Fibroblast of skin of scalp (primary cell): ENCODE measurements around the gene XPC.

Source experiments
- DNase-seq: peaks from one replicate; pipeline ENCODE4 v3.0.0-alpha.2; 2013

Gene XPC

GRCh38 chr3:14146381-14147065 lies 31.9 kb downstream of the XPC start:
- no peak for DNase-seq

- DNase-seq: no peak
Observed at GRCh38 chr3:14145670-14146380, 32.6 kb downstream of the XPC start.

- DNase-seq: no peak
Observed at GRCh38 chr3:14145236-14145635, 33.2 kb downstream of the XPC start.

GRCh38 chr3:14144423-14145075 lies 33.9 kb downstream of the XPC start:
- peak; percentile 98 for DNase-seq

- peak; percentile 94 for DNase-seq
Observed at GRCh38 chr3:14143271-14144225, 34.9 kb downstream of the XPC start.

- no peak for DNase-seq
Observed at GRCh38 chr3:14142567-14143270, 35.7 kb downstream of the XPC start.

GRCh38 chr3:14141602-14142341 lies 36.6 kb downstream of the XPC start:
- DNase-seq: no peak

GRCh38 chr3:14141144-14141543 lies 37.3 kb downstream of the XPC start:
- no peak for DNase-seq

- DNase-seq: no peak
Observed at GRCh38 chr3:14140668-14141067, 37.7 kb downstream of the XPC start.

GRCh38 chr3:14139771-14140170 lies 38.6 kb downstream of the XPC start:
- DNase-seq: peak; percentile 17

GRCh38 chr3:14138878-14139655 lies 39.3 kb downstream of the XPC start:
- DNase-seq: no peak

GRCh38 chr3:14138109-14138877 lies 40.1 kb downstream of the XPC start:
- no peak for DNase-seq

- DNase-seq: no peak
Observed at GRCh38 chr3:14137445-14137844, 41.0 kb downstream of the XPC start.

- DNase-seq: no peak
Observed at GRCh38 chr3:14137004-14137403, 41.4 kb downstream of the XPC start.

- DNase-seq: no peak
Observed at GRCh38 chr3:14135581-14135980, 42.8 kb downstream of the XPC start.

- no peak for DNase-seq
Observed at GRCh38 chr3:14134291-14134690, 44.1 kb downstream of the XPC start.

- DNase-seq: no peak
Observed at GRCh38 chr3:14133876-14134275, 44.5 kb downstream of the XPC start.

- no peak for DNase-seq
Observed at GRCh38 chr3:14133188-14133800, 45.1 kb downstream of the XPC start.

- no peak for DNase-seq
Observed at GRCh38 chr3:14132689-14133088, 45.7 kb downstream of the XPC start.
